NCI-H1092 (cell line): Measurements from ENCODE around the gene GRIFIN.
"Not testable (repeated sequence)": the region's sequence is repeated elsewhere in the genome, so short reads cannot be mapped to it uniquely, and the experiment has no call there.

ENCODE experiments used
- DNase-seq: peaks from one replicate; lab custom pipeline; 2025; lab: John Stamatoyannopoulos, UW

Gene GRIFIN

DNA sequence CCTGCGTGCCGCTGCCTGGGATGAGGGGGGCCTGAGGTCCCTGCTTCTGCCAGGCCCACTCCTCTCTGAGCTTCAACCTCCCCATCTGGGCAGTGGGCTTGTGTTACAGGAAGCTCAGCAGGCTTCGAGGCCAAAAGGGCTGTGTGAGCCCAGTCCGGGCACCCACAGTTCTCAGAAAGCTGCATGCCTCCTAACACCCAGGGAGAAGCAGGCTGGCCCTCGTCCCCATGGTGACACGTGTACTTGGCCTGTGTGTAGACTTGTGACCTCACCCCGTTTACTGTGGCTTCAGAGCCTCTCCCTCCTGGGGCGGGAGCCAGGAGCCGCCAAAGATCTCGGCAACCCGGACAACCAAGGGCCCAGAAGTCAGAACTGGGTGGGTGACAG, 2.2 kb upstream of the GRIFIN start:
- DNase-seq, result peak; percentile 34

DNA sequence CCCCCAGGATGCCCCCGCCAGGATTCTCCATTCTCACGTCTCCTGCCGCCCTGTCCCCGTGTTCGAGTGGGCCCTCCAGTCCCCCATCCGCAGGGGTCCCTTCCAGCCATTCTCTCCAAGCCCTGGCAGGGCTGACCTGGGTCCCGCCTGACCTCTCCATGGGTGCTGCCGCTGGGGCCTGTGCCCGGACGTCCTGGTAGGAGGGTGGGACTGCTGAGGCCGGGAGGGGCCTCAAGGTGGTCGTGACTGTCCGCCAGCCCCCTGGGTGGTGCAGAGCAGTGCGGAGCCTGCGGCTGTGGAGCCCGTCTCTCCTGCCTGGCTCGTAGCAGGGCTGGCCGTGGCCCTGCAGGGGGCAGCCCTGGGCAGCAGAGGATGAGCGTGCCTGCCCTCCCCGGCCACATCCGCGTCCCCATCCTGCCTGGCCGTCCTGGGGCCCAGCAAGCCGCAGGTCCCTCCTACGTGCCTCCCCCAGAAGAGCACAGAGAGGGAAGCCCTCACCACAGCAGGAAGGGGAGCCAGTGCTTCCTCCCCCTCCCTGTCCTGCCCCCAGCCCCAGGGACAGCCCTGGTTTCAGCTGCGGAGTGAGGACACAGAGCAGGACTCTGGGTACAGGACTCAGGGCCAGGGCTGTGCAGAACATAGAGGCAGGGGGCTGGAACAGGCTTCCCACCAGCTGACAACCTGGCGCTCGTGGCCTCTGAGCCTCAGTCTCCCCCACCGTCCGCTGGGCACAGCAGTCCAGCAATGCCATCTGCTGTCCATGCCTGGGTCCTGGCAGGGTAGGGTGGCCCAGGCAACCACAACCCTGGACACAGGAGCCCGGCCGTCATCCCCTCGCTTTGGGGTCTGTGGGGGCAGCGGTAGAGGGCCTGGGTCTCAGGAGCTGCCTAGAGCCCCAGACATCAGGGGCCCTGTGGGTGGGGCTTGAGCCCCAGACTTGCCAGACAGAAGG, 1.5 kb upstream of the GRIFIN start:
- DNase-seq, result peak; percentile 34

- DNase-seq, result no peak
Measured at GRCh38 chr7:2476776-2477446, 713 bp upstream of the GRIFIN start.

GRCh38 chr7:2475678-2476015, 551 bp downstream of the GRIFIN start:
- DNase-seq, result no peak

- no peak for DNase-seq
Measured at GRCh38 chr7:2474813-2475677, 1.2 kb downstream of the GRIFIN start.

GRCh38 chr7:2474224-2474623, 2.0 kb downstream of the GRIFIN start:
- DNase-seq, result no peak

- no peak for DNase-seq
Measured at GRCh38 chr7:2473496-2474180, 2.6 kb downstream of the GRIFIN start.

DNA sequence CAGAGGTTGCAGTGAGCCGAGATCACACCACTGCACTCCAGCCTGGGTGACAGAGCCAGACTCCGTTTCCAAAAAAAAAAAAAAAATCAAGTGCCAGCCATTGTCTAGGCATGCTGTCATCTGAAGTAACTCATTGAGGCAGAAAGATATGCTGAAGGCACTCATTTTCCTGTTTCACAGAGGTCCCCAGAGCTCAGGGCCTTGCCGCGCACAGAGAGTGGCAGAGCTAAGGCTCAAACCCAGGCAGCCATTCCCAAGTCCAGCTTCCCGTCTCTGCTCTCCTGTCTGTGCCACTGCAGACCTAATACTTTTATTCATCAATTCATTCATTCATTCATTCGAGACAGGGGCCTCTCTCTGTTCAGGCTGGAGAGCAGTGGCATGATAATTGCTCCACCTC, 3.5 kb downstream of the GRIFIN start:
- DNase-seq, result no peak

GRCh38 chr7:2471396-2471795, 4.8 kb downstream of the GRIFIN start:
- peak; percentile 70 for DNase-seq

DNA sequence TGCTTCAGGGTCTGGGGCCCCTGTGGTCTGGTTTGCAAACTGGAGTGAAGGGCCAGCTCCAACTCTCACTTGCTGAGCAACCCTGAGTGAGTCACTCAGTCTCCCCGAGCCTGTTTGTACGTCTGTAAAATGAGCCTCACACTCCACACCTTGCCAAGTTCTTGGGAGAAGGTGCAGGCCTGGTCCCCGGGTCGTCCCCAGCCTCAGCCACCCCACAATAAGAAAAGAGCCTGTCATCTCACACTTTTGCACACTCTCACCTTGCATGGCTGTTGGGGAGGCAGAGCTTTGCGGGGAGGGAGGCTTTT, 5.2 kb downstream of the GRIFIN start:
- no peak for DNase-seq

- DNase-seq, result no peak
Measured at GRCh38 chr7:2470204-2471021, 5.8 kb downstream of the GRIFIN start.

GRCh38 chr7:2469460-2470203, 6.6 kb downstream of the GRIFIN start:
- DNase-seq, result not testable (repeated sequence)

DNA sequence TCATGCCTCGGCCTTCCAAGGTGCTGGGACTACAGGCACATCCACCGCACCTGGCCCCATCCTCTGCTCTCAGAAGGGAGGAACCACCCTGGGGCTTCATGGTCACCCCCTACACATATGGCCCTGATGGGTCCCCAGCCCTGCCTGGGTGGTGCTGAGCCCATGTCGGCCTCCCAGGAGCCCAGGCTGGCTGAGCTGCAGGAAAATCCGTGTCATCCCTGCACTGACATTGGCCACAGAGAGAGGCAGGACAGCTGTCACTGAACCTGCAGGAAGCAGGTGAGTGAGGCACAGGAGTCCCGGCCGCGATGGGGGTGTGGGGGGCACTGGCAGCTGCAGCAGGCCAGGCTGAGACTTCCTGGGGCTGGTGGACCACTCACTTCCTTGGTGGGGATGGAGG, 8.0 kb downstream of the GRIFIN start:
- DNase-seq, result no peak

- no peak for DNase-seq
Measured at GRCh38 chr7:2466675-2467074, 9.5 kb downstream of the GRIFIN start.

GRCh38 chr7:2465928-2466327, 10.3 kb downstream of the GRIFIN start:
- DNase-seq, result no peak

DNA sequence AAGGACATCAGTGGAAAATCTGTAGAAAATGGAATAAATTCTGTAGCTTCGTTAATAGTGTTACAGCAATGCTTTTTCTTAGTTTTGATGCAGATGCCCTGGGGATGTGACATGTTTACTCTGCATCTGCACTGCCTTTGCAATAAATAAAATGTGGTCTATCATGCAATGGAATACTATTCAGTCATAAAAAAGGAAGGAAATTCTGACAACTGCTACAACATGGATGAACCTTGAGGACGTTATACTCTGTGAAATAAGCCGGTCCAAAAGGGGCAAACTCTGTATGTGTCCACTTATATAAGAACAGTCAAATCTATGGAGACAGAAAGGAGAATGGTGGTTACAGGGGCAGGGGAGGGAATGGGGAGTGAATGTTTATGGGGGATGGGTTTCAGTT, 13.5 kb downstream of the GRIFIN start:
- no peak for DNase-seq

DNA sequence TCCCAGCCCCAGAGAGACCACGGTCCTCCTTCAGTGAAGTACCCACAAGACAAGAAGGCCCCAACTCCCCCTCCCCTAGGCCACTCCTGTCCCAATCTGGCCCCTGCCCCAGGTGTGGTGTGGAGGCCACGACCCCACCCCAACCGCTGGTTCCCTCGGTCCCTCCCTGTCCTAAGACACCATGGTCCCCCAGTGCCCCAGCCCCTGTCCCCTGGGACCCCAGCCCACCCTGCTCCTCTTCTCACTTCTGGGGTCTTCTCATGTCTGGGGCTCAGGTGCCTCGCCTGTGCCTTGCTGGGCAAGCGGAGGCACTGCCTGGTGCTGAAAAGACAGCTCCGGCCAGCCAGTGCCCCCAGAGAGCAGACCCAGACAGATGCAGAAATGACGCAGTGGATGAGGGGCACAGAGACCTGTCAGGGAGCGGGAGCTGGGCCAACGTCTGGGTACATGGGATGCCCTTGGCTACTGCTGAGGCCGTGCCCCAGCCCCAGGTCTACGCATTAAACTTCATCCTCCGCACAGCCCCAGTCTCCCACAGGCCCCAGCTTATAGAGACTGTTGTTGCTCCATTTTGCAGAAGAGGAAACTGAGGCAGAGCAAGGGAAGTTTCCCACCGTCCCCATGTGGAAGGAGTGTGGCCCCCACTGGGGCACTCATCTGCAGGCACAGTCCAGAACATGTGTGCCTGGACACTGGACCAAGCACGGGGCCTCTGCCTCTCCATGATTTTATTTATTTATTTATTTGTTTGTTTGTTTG, 14.8 kb downstream of the GRIFIN start:
- no peak for DNase-seq

- DNase-seq, result no peak
Measured at GRCh38 chr7:2460641-2461040, 15.6 kb downstream of the GRIFIN start.

DNA sequence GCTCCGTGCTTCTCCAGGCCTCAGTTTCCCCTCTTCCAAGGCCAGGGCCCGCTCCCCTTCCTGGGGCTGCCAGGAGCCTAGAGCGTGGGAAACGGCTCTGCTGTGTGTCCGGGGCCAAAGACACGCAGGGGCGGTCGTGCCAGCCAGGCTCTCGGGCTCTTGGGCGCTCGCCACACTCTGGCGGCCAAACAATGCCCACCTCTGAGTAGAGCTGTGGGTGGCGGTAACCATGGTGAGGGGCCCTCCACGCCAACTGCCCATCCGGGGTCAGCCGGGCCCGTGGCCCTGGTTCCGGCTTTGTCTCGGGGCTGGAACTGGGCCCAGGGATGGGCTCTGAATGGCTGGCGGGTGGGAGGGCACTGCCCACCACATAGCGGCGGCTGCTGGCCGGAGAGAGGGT, 16.0 kb downstream of the GRIFIN start:
- DNase-seq, result no peak

- no peak for DNase-seq
Measured at GRCh38 chr7:2459674-2460073, 16.5 kb downstream of the GRIFIN start.
